Fibroblast of skin of left quadriceps (primary cell): Measurements from ENCODE around the gene PCDHGA3.
"Not testable (repeated sequence)": the region's sequence is repeated elsewhere in the genome, so short reads cannot be mapped to it uniquely, and the experiment has no call there.

ENCODE experiments used
- DNase-seq, 2 experiments: peaks; one replicate each; pipeline ENCODE4 v3.0.0-alpha.2; 2013; ENCODE audit warnings: low read depth in 2 of 2

The PCDHGA3 gene

DNA sequence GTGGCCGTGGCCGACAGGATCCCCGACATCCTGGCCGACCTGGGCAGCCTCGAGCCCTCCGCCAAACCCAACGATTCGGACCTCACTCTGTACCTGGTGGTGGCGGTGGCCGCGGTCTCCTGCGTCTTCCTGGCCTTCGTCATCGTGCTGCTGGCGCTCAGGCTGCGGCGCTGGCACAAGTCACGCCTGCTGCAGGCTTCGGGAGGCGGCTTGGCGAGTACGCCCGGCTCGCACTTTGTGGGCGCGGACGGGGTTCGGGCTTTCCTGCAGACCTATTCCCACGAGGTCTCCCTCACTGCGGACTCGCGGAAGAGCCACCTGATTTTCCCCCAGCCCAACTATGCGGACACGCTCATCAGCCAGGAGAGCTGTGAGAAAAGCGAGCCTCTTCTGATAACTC lies 2.4 kb downstream of the PCDHGA3 start:
- not testable (repeated sequence) for DNase-seq

DNA sequence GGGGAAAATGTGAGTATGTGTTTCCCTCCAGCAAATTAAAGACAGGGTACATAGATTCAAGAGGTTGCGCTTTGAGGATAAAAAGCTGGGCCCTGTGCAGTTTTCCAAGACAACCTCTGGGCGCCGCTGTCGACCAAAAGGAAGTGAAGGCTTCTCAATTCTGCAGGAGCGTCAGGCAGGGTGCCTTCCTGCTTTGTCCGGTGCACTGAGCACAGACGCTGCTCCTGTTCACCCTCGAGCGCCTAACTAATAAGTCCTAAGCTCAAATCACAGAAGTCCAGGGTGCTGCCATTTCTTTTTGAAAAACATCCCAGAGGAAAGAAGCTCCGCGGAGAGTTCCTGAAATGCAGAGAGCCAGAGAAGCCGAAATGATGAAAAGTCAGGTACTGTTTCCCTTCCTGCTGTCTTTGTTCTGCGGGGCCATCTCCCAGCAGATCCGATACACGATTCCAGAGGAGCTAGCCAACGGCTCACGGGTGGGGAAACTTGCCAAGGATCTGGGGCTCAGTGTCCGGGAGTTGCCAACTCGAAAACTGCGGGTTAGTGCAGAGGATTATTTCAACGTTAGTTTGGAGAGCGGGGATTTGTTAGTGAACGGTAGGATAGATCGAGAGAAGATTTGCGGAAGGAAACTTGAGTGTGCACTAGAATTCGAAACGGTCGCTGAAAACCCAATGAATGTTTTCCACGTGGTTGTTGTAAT lies 6.4 kb downstream of the PCDHGA3 start, which contains the start of gene PCDHGB1:
TSS of gene PCDHGB1 (plus strand) at position 183 of the 703 bp plus-strand sequence. CDS start at position 345, 162 bp downstream.
- DNase-seq = no peak

DNA sequence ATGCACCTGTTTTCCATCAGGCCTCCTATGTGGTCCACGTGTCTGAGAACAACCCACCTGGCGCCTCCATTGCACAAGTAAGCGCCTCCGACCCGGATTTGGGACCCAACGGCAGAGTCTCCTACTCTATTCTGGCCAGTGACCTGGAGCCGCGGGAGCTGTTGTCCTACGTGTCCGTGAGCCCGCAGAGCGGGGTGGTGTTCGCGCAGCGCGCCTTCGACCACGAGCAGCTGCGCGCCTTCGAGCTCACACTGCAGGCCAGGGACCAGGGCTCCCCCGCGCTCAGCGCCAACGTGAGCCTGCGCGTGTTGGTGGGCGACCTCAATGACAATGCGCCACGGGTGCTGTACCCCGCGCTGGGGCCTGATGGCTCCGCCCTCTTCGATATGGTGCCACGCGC lies 8.0 kb downstream of the PCDHGA3 start:
- DNase-seq = no peak

DNA sequence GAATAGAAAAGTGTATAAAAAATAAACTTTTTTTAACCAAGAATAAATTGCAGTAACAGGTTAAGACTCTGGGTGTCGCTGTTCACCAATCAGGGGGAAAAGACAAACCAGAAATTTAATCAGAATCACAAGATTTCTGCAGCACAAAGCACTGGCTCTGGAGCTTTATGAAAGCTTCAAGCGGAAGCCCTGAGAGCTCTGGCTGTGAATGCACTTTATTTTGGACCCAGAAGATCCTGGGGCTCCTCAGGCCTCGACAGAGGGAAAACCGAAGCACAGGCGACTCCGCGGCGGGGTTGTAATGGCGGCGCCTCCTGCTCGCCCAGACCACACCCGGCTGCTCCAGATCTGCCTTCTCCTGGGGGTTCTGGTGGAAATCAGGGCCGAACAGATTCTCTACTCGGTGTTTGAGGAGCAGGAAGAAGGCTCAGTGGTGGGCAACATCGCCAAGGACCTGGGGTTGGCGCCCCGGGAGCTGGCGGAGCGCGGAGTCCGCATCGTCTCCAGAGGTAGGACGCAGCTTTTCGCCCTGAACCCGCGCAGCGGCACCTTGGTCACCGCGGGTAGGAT lies 11.4 kb downstream of the PCDHGA3 start, which contains the start of gene PCDHGA4:
TSS of gene PCDHGA4 (plus strand) at position 122 of the 570 bp plus-strand sequence. CDS start at position 209, 87 bp downstream.
- no peak for DNase-seq

DNA sequence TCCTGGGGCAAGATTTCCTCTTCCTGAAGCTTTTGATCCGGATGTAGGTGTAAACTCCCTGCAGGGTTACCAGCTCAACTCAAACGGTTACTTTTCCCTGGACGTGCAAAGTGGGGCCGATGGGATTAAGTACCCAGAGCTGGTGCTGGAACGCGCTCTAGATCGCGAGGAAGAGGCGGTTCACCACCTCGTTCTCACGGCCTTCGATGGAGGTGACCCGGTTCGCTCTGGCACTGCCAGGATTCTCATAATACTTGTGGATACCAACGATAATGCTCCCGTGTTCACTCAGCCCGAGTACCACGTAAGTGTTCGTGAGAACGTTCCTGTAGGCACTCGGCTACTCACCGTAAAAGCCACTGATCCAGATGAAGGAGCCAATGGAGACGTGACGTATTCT lies 12.0 kb downstream of the PCDHGA3 start:
- no peak for DNase-seq

DNA sequence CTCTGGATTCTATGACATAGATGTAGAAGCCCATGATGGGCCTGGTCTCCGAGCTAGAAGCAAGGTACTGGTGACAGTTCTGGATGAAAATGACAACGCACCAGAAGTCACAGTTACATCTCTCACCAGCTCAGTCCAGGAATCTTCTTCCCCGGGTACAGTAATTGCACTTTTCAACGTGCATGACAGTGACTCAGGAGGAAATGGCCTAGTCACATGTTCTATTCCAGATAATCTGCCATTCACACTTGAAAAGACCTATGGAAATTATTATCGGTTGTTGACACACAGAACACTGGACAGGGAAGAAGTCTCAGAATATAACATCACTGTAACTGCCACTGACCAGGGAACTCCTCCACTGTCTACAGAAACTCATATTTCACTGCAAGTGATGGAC lies 12.5 kb downstream of the PCDHGA3 start:
- no peak for DNase-seq

DNA sequence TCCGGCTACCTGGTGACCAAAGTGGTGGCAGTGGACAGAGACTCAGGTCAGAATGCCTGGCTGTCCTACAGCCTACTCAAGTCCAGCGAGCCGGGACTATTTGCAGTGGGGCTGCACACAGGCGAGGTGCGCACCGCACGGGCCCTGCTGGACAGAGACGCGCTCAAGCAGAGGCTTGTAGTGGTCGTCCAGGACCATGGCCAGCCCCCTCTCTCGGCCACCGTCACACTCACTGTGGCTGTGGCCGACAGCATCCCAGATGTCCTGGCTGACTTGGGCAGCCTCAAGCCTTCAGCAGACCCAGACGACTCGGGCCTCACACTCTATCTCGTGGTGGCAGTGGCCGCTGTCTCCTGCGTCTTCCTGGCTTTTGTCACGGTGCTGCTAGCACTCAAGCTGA lies 13.3 kb downstream of the PCDHGA3 start:
- DNase-seq = no peak

DNA sequence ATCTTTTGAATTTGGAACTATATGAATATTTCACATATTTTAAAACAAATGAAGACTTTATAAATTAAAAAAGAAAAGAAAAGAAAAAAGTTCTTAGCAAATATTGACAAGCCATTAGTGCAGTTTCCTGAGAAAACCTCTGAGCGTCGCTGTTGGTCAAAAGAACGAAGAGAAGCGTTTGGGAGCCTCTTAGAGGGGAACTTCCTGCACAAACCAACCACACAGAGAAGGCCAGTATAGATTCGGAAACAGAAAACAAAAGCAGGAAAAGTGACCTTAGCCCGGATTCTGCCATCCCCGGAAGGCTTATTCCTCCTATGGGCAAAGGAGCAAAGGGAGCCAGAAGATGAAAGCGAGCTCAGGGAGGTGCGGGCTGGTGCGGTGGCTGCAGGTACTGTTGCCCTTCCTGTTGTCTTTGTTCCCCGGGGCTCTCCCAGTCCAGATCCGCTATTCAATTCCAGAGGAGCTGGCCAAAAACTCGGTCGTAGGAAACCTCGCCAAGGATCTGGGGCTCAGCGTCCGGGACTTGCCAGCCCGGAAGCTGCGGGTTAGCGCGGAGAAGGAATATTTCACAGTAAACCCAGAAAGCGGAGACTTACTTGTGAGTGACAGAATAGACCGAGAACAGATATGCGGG lies 16.3 kb downstream of the PCDHGA3 start, which contains the start of gene PCDHGB2:
TSS of gene PCDHGB2 (plus strand) at position 205 of the 637 bp plus-strand sequence. CDS start at position 347, 142 bp downstream.
- no peak for DNase-seq

DNA sequence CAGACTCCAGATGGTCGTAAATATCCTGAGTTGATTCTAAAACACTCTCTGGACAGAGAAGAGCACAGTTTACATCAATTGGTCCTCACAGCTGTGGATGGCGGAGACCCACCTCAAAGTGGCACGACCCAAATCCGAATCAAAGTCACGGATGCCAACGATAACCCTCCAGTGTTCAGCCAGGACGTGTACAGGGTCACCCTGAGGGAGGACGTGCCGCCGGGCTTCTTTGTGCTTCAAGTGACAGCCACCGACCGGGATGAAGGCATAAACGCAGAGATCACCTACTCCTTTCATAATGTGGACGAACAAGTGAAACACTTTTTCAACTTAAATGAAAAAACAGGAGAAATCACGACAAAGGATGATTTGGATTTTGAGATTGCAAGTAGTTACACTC lies 17.1 kb downstream of the PCDHGA3 start:
- no peak for DNase-seq

DNA sequence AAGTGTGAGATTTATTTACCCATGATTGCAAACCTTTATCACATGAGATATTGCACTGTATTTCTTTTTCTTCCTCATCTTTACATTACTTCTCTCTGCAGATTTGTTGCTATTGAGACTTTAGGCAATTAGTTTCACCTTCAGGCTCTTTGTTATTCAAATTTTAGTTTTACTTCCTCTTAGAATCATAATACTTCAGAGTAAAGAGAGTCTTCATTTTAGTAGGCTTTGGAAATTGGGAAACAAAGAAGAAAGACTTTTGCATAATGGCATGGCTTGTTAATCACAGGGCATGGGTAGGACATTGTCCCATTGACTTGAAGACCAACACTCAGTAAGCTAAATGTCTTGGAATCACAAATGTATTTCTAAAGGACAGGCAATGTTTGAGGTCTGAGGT lies 19.1 kb downstream of the PCDHGA3 start:
- no peak for DNase-seq

DNA sequence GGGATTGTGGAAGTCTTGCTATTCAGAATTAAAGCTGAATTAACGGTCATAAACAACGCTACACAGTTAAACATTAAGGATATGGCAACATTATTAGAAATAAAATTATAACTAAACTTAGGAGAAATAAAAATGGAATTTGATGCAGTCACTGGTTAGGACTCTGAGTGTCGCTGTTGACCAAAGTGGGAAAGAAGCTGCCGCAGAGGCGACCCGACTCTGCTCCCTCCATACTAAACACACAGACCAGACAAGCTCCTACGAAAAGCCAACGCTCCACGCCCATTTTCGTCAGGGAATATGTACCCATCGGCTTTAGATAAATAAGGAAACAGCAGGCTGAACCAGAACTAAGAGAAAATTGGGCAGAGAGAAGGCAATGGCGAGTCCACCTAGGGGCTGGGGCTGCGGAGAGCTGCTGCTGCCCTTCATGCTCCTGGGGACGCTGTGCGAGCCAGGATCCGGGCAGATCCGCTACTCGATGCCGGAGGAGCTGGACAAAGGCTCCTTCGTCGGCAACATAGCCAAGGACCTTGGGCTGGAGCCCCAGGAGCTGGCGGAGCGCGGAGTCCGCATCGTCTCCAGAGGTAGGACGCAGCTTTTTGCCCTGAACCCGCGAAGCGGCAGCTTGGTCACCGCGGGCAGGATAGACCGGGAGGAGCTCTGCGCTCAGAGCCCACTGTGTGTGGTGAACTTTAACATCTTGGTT lies 20.5 kb downstream of the PCDHGA3 start, which contains the start of gene PCDHGA5:
TSS of gene PCDHGA5 (plus strand) at position 211 of the 709 bp plus-strand sequence. CDS start at position 380, 169 bp downstream.
- no peak for DNase-seq

DNA sequence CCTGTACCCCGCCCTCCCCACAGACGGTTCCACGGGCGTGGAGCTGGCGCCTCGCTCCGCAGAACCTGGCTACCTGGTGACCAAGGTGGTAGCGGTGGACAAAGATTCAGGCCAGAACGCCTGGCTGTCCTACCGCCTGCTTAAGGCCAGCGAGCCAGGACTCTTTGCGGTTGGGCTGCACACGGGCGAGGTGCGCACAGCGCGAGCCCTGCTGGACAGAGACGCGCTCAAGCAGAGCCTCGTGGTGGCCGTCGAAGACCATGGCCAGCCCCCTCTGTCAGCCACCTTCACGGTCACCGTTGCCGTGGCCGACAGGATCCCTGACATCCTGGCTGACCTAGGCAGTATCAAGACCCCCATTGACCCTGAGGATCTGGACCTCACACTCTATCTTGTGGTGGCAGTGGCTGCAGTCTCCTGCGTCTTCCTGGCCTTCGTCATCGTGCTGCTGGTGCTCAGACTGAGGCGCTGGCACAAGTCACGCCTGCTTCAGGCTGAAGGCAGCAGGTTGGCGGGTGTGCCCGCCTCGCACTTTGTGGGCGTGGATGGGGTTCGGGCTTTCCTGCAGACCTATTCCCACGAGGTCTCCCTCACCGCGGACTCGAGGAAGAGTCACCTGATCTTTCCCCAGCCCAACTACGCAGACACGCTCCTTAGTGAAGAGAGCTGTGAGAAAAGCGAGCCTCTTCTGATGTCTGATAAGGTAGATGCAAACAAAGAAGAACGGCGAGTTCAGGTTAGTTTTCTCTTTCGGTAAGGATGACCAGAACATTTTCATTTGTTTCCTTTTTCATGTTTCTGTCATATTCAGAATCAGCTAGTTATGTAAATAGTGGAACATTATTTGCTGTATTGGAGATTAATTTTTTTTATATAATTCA lies 22.6 kb downstream of the PCDHGA3 start:
- DNase-seq = no peak

DNA sequence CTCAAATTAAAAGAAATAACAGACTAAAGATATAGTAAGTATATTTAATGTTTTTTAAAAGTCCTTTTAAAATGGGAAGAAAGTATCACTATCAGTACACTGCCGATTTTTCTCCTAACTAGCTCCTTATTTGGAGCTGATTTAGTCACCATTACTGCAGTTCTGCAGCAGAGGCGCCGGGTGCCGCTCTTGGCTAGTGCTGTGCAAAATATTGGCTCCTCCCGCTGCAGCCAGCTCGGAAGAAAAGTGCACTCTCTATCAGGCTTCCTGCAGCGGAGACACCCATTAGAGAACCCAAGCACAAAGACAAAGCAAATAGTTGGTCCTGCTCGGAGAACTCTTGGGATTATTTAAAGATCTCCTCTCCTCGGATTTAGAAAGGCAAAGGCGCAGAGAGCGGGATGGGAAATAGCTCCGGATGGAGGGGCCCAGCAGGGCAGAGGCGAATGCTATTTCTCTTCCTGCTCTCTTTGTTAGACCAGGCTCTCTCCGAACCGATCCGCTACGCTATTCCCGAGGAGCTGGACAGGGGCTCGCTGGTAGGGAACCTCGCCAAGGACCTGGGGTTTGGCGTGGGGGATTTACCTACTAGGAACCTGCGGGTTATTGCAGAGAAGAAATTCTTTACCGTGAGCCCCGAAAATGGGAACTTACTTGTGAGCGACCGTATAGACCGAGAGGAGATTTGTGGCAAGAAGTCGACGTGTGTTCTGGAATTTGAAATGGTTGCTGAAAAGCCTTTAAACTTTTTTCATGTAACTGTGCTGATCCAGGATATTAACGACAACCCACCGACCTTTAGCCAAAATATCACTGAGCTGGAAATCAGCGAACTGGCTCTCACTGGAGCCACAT lies 26.6 kb downstream of the PCDHGA3 start, which contains the start of gene PCDHGB3:
TSS of gene PCDHGB3 (plus strand) at position 249 of the 855 bp plus-strand sequence. CDS start at position 402, 153 bp downstream.
- DNase-seq = peak in 1 of 2 experiments; percentile 42

DNA sequence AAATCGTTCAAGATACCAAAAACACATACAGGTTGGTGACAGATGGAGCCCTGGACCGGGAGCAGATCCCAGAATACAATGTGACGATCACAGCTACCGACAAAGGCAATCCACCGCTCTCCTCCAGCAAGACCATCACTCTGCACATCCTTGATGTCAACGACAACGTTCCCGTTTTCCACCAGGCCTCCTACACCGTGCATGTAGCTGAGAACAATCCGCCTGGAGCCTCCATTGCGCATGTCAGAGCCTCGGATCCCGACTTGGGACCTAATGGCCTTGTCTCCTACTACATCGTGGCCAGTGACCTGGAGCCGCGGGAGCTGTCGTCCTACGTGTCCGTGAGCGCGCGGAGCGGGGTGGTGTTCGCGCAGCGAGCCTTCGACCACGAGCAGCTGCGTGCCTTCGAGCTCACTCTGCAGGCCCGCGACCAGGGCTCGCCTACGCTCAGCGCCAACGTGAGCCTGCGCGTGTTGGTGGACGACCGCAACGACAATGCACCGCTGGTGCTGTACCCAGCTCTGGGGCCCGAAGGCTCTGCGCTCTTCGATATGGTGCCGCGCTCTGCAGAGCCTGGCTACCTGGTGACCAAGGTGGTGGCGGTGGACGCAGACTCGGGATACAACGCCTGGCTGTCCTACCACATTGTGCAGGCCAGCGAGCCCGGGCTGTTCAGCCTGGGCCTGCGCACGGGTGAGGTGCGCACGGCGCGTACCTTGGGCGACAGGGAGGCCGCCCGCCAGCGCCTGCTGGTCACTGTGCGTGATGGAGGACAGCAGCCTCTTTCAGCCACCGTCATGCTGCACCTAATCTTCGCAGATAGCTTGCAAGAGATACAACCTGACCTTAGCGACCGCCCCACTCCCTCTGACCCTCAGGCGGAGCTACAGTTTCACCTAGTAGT lies 28.2 kb downstream of the PCDHGA3 start:
- DNase-seq = no peak

DNA sequence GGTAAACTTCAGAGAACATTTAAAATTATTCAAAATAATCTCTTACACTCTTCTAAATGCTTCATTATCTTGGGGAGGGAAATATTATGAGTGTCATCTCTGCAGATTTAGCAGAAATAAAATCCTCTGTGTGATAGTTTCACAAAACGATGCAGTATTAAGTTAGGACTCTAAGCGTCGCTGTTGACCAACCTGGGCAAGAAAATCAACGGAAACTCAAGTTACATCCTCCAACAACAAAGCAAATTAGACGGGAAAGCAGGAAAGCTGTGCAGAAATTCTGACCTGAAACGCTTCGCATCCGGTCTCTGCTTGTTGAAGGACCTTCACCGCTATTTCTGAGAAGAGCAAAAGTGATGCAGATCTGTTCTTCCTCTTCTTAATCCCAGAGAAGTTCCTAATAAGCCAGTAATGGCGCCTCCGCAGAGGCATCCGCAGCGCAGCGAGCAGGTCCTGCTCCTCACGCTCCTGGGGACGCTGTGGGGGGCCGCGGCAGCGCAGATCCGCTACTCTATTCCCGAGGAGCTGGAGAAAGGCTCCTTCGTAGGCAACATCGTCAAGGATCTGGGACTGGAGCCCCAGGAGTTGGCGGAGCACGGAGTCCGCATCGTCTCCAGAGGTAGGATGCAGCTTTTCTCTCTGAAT lies 30.2 kb downstream of the PCDHGA3 start, which contains the start of gene PCDHGA6:
TSS of gene PCDHGA6 (plus strand) at position 219 of the 645 bp plus-strand sequence. CDS start at position 412, 193 bp downstream.
- no peak for DNase-seq

DNA sequence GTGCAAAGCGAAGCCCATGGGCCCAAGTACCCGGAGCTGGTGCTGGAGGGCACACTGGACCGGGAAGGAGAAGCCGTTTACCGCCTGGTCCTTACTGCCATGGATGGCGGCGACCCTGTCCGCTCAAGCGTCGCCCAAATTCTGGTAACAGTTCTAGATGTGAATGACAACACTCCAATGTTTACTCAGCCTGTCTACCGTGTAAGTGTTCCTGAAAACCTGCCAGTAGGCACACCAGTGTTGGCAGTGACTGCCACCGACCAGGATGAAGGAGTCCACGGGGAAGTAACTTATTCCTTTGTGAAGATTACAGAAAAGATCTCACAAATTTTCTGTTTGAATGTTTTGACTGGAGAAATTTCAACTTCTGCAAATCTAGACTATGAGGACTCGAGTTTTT lies 31.0 kb downstream of the PCDHGA3 start:
- no peak for DNase-seq

DNA sequence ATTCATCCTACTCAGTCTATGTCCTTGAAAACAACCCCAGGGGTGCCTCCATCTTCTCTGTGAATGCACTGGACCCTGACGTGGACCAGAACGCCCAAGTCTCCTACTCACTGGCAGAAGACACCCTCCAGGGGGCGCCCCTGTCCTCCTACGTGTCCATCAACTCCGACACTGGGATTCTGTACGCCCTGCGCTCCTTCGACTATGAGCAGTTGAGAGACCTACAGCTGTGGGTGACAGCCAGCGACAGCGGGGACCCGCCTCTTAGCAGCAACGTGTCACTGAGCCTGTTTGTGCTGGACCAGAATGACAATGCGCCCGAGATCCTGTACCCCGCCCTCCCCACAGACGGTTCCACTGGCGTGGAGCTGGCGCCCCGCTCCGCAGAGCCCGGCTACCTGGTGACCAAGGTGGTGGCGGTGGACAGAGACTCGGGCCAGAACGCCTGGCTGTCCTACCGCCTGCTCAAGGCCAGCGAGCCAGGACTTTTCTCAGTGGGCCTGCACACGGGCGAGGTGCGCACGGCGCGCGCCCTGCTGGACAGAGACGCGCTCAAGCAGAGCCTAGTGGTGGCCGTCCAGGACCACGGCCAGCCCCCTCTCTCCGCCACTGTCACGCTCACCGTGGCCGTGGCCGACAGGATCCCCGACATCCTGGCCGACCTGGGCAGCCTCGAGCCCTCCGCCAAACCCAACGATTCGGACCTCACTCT lies 32.0 kb downstream of the PCDHGA3 start:
- DNase-seq = not testable (repeated sequence)
